Caco-2 (cell line): ENCODE results near the gene ATP8A2. TPM values are rescaled to one million over a fixed set of nuclear protein-coding genes. Genes with fewer than 3 reads are reported as not detected.

Experiments used
- BruUV-seq: library from RNA; stranded (reverse); fragments of 400-500 nt; replicated peaks from 2 replicates; lab custom pipeline; 2021; lab: Mats Ljungman, UMichigan
- CTCF ChIA-PET: fragments of 300-600 bp; sonication (Branson Sonifier 250); formaldehyde crosslinking; loops from one replicate; lab custom pipeline; 2022; ENCODE audit warnings: antibody characterized with exemption; lab: Charles Lee
- POLR2A ChIA-PET: fragments of 300-600 bp; sonication (Branson Sonifier 250); formaldehyde crosslinking; loops from one replicate; lab custom pipeline; 2022; ENCODE audit warnings: antibody characterized with exemption; lab: Charles Lee
- DNase-seq, 2 experiments: peaks; one replicate each; pipeline versions ENCODE4 v3.0.0 to v3.0.0-alpha.2; 2020 to 2022
- H3K27me3 ChIP-seq: replicated peaks from 2 replicates; pipeline ENCODE4 v1.6.0; 2011; ENCODE audit warnings: low read length; ENCODE audit not compliant: control insufficient read depth, insufficient read depth
- H3K36me3 ChIP-seq: 2 replicates; pipeline ENCODE4 v1.5.1; 2011; ENCODE audit warnings: low read length; ENCODE audit not compliant: control insufficient read depth, insufficient read depth
- H3K4me1 ChIP-seq: fragments of 250-450 bp; sonication (Bioruptor Pico); 2 replicates; pipeline ENCODE4 v1.5.1; 2020; ENCODE audit warnings: mild to moderate bottlenecking
- H3K4me3 ChIP-seq: 2 replicates; pipeline ENCODE4 v1.5.1; 2011; ENCODE audit warnings: low read depth, mild to moderate bottlenecking, control low read depth, low read length
- H3K9me3 ChIP-seq: fragments of 250-450 bp; sonication (Bioruptor Pico); 2 replicates; pipeline ENCODE4 v1.5.1; 2020; ENCODE audit warnings: mild to moderate bottlenecking, moderate library complexity
- H3K27ac Mint-ChIP-seq: one replicate; pipeline ENCODE4 v1.8.0; 2022; ENCODE audit warnings: mixed read lengths; ENCODE audit not compliant: unreplicated experiment
- H3K27me3 Mint-ChIP-seq: one replicate; pipeline ENCODE4 v1.8.0; 2022; ENCODE audit warnings: mixed read lengths; ENCODE audit not compliant: insufficient read depth, unreplicated experiment
- H3K36me3 Mint-ChIP-seq: one replicate; pipeline ENCODE4 v1.8.0; 2022; ENCODE audit warnings: mild to moderate bottlenecking, mixed read lengths; ENCODE audit not compliant: insufficient read depth, unreplicated experiment
- H3K4me1 Mint-ChIP-seq: one replicate; pipeline ENCODE4 v1.8.0; 2022; ENCODE audit warnings: low read depth, mixed read lengths; ENCODE audit not compliant: unreplicated experiment
- H3K4me3 Mint-ChIP-seq: one replicate; pipeline ENCODE4 v1.8.0; 2022; ENCODE audit warnings: mild to moderate bottlenecking, moderate library complexity, mixed read lengths; ENCODE audit not compliant: unreplicated experiment
- H3K9me3 Mint-ChIP-seq: one replicate; pipeline ENCODE4 v1.8.0; 2022; ENCODE audit warnings: mixed read lengths; ENCODE audit not compliant: unreplicated experiment
- intact Hi-C: fragments of 100-400 bp; cut with micrococcal nuclease; formaldehyde crosslinking; loops from one replicate; pipeline ENCODE4 v1.10.0; 2022; ENCODE audit not compliant: unreplicated experiment
- total RNA-seq: library from RNA; stranded (reverse); gene quantifications from 2 replicates; pipeline ENCODE4 v1.2.3, GENCODE V29; 2022
- TF ChIP-seq, protein P1 (sequence below), 2 experiments: fragments of 200-600 bp in 1 of 2; IDR thresholded peaks; 1 replicate in 1 of 2; 2 replicates in 1 of 2; pipeline versions ENCODE4 v1.5.1 to v1.8.0; 2011 to 2022; ENCODE audit warnings: antibody characterized with exemption in 1 of 2, control low read depth in 1 of 2, inconsistent platforms in 1 of 2, low read depth in 1 of 2, low read length in 1 of 2, mild to moderate bottlenecking in 1 of 2, moderate library complexity in 1 of 2; ENCODE audit not compliant: insufficient read depth in 1 of 2, severe bottlenecking in 1 of 2, unreplicated experiment in 1 of 2

The ATP8A2 gene
- total RNA-seq, 1 experiment from 2014 or later: 0.05 TPM

GRCh38 chr13:25827831-25828465, 456.2 kb downstream of the ATP8A2 start:
- Histone ChIP-seq H3K4me3 (no peak overlapping the region), H3K36me3 (no peaks in the 10 kb centered on the region), H3K9me3 (no peaks in the 10 kb centered on the region), H3K4me1 (no peaks in the 10 kb centered on the region), H3K27me3 (no peaks in the 10 kb centered on the region)
- Mint-ChIP-seq H3K36me3 (no peaks in the 10 kb centered on the region), H3K4me1 (peaks cover 5% of the 10 kb centered on the region), H3K4me3 (no peak overlapping the region), H3K27ac (no peak overlapping the region), H3K27me3 (peaks cover 22% of the 10 kb centered on the region), H3K9me3 (no peaks in the 10 kb centered on the region)
- POLR2A ChIA-PET: no interaction called here
- CTCF ChIA-PET: no interaction called here
- TF ChIP-seq, protein P1, sequence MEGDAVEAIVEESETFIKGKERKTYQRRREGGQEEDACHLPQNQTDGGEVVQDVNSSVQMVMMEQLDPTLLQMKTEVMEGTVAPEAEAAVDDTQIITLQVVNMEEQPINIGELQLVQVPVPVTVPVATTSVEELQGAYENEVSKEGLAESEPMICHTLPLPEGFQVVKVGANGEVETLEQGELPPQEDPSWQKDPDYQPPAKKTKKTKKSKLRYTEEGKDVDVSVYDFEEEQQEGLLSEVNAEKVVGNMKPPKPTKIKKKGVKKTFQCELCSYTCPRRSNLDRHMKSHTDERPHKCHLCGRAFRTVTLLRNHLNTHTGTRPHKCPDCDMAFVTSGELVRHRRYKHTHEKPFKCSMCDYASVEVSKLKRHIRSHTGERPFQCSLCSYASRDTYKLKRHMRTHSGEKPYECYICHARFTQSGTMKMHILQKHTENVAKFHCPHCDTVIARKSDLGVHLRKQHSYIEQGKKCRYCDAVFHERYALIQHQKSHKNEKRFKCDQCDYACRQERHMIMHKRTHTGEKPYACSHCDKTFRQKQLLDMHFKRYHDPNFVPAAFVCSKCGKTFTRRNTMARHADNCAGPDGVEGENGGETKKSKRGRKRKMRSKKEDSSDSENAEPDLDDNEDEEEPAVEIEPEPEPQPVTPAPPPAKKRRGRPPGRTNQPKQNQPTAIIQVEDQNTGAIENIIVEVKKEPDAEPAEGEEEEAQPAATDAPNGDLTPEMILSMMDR (IDR thresholded peaks at IDR 0.05; ENCODE audit: insufficient read depth in 1 of 2, low read depth in 1 of 2, low read length in 1 of 2, severe bottlenecking in 1 of 2, unreplicated experiment in 1 of 2): no peak
- intact Hi-C loops: loop anchor here (2.0 to 10.0 kb wide), 2 partner anchors 235 to 253 kb away; no protein-coding TSS in a partner anchor
- no TSS peak for BruUV-seq
- DNase-seq: no peak

DNA sequence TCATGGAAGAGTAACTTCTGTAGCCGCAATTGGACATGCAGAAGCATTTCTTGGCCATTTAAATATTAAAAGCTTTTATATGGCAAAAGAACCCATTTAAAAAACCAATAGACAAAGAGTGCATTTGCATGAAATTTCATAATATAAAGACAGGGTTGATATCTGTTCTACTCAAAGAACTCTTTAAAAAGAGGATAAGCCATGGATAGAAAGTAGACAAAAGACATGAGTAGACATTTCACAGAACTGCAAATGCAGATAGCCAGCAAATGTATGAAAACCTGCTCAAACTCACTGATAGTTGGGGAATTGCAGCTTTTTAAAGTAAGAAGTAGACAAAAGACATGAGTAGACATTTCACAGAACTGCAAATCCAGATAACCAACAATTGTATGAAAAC, 462.0 kb downstream of the ATP8A2 start:
- no peak for DNase-seq
- Mint-ChIP-seq H3K27ac (no peak overlapping the region), H3K9me3 (no peaks in the 10 kb centered on the region), H3K4me1 (no peaks in the 10 kb centered on the region), H3K36me3 (no peaks in the 10 kb centered on the region), H3K27me3 (no peaks in the 10 kb centered on the region), H3K4me3 (no peak overlapping the region)
- Histone ChIP-seq H3K9me3 (no peaks in the 10 kb centered on the region), H3K27me3 (no peaks in the 10 kb centered on the region), H3K36me3 (no peaks in the 10 kb centered on the region), H3K4me1 (no peaks in the 10 kb centered on the region), H3K4me3 (no peak overlapping the region)
- BruUV-seq: no TSS peak
- ChIA-PET POLR2A (no interaction called here), CTCF (no interaction called here)
- intact Hi-C loops: no loop called here
- TF ChIP-seq, protein P1 (IDR thresholded peaks at IDR 0.05; ENCODE audit: insufficient read depth in 1 of 2, low read depth in 1 of 2, low read length in 1 of 2, severe bottlenecking in 1 of 2, unreplicated experiment in 1 of 2): no peak

- ChIA-PET CTCF (no interaction called here), POLR2A (no interaction called here)
- no peaks in the 10 kb centered on the region for H3K27me3 ChIP-seq
- DNase-seq: no peak
- Mint-ChIP-seq H3K27ac (no peak overlapping the region), H3K27me3 (no peaks in the 10 kb centered on the region), H3K9me3 (peaks cover 2% of the 10 kb centered on the region), H3K4me3 (no peak overlapping the region), H3K36me3 (no peaks in the 10 kb centered on the region), H3K4me1 (no peaks in the 10 kb centered on the region)
- H3K9me3 ChIP-seq: no peaks in the 10 kb centered on the region
- BruUV-seq: no TSS peak
- TF ChIP-seq, protein P1 (IDR thresholded peaks at IDR 0.05; ENCODE audit: insufficient read depth in 1 of 2, low read depth in 1 of 2, low read length in 1 of 2, severe bottlenecking in 1 of 2, unreplicated experiment in 1 of 2): no peak
- intact Hi-C loops: no loop called here
- H3K36me3 ChIP-seq: no peaks in the 10 kb centered on the region
- no peaks in the 10 kb centered on the region for H3K4me1 ChIP-seq
- no peak overlapping the region for H3K4me3 ChIP-seq
Observed at GRCh38 chr13:25836574-25837336, 465.0 kb downstream of the ATP8A2 start.
